Ascending aorta (tissue), 2 donors: ENCODE results near the gene PHF12. TPM values are rescaled to one million over a fixed set of nuclear protein-coding genes. Genes with fewer than 3 reads are reported as not detected.
A peak's percentile ranks its signal among the peaks of the same experiment; 100 is the strongest.
"Not testable (repeated sequence)": the region's sequence is repeated elsewhere in the genome, so short reads cannot be mapped to it uniquely, and the experiment has no call there.

ENCODE experiments used
- DNase-seq, 2 donors: peaks; one replicate each; pipeline ENCODE4 v3.0.0-alpha.2; 2019; ENCODE audit warnings: low spot score in 2 of 2
- H3K27ac ChIP-seq, 2 donors: fragments of 200-600 bp; sonication (generic); one replicate each; pipeline ENCODE4 v1.5.1; 2016 to 2017; ENCODE audit warnings: mild to moderate bottlenecking in 1 of 2
- H3K27me3 ChIP-seq: fragments of 200-600 bp; sonication (generic); one replicate; pipeline ENCODE4 v1.5.1; 2017
- H3K36me3 ChIP-seq, 2 donors: fragments of 200-600 bp; sonication (generic); one replicate each; pipeline ENCODE4 v1.5.1; 2016
- H3K4me1 ChIP-seq, 2 donors: fragments of 200-600 bp; sonication (generic); one replicate each; pipeline ENCODE4 v1.5.1; 2016 to 2017; ENCODE audit warnings: mild to moderate bottlenecking in 1 of 2
- H3K4me3 ChIP-seq, 2 donors: fragments of 200-600 bp; sonication (generic); one replicate each; pipeline ENCODE4 v1.5.1; 2016 to 2017; ENCODE audit warnings: mild to moderate bottlenecking in 1 of 2
- H3K9me3 ChIP-seq, 2 donors: fragments of 200-600 bp; sonication (generic); one replicate each; pipeline ENCODE4 v1.5.1; 2016
- intact Hi-C: fragments of 100-400 bp; cut with DNase I; formaldehyde crosslinking; loops from one replicate; pipeline ENCODE4 v1.15.1; 2023
- total RNA-seq: library from RNA; depleted of rRNA; stranded (reverse); fragments of >200 nt; gene quantifications from one replicate; pipeline ENCODE4 v1.1.0, GENCODE V29; 2016
- TF ChIP-seq, protein P1 (sequence below), 3 experiments: fragments of 200-600 bp in 2 of 3; fragments of 450-650 bp in 1 of 3; sonication (generic) in 2 of 3; IDR thresholded peaks; one replicate each; pipeline ENCODE4 v1.5.1; 2016 to 2019; ENCODE audit warnings: antibody characterized with exemption in 3 of 3, mild to moderate bottlenecking in 1 of 3, moderate library complexity in 1 of 3

The PHF12 gene
- total RNA-seq, 1 donor from 2014 or later: 35.0 TPM

DNA sequence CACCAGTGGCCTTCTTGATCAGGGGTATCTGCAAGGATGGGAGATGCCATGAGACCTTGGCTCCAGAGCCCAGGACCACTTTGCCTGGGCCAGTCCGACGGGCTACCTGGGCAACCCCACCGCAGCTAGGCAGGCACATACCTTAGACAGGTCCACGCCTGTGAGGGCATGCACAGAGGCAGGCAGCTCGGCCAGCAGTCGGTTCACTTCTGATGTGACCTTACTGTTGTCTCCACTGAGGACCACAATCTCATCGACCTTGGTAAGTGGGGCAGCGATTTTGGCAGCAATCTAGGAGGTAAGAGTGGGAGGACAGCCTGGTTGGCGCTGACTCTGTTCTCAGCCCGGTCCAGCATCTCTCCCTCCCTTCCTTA, 70.8 kb downstream of the PHF12 start:
- TF ChIP-seq, protein P1, sequence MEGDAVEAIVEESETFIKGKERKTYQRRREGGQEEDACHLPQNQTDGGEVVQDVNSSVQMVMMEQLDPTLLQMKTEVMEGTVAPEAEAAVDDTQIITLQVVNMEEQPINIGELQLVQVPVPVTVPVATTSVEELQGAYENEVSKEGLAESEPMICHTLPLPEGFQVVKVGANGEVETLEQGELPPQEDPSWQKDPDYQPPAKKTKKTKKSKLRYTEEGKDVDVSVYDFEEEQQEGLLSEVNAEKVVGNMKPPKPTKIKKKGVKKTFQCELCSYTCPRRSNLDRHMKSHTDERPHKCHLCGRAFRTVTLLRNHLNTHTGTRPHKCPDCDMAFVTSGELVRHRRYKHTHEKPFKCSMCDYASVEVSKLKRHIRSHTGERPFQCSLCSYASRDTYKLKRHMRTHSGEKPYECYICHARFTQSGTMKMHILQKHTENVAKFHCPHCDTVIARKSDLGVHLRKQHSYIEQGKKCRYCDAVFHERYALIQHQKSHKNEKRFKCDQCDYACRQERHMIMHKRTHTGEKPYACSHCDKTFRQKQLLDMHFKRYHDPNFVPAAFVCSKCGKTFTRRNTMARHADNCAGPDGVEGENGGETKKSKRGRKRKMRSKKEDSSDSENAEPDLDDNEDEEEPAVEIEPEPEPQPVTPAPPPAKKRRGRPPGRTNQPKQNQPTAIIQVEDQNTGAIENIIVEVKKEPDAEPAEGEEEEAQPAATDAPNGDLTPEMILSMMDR (IDR thresholded peaks at IDR 0.05): no peak
- no peaks in the 10 kb centered on the region for H3K4me1 ChIP-seq
- intact Hi-C loops: no loop called here
- peaks cover 68 to 79% of the 10 kb centered on the region in 2 donors for H3K36me3 ChIP-seq
- no peaks in the 10 kb centered on the region for H3K27me3 ChIP-seq
- no peaks in the 10 kb centered on the region for H3K9me3 ChIP-seq
- DNase-seq: no peak
- H3K27ac ChIP-seq: no peak overlapping the region
- H3K4me3 ChIP-seq: no peak overlapping the region

DNA sequence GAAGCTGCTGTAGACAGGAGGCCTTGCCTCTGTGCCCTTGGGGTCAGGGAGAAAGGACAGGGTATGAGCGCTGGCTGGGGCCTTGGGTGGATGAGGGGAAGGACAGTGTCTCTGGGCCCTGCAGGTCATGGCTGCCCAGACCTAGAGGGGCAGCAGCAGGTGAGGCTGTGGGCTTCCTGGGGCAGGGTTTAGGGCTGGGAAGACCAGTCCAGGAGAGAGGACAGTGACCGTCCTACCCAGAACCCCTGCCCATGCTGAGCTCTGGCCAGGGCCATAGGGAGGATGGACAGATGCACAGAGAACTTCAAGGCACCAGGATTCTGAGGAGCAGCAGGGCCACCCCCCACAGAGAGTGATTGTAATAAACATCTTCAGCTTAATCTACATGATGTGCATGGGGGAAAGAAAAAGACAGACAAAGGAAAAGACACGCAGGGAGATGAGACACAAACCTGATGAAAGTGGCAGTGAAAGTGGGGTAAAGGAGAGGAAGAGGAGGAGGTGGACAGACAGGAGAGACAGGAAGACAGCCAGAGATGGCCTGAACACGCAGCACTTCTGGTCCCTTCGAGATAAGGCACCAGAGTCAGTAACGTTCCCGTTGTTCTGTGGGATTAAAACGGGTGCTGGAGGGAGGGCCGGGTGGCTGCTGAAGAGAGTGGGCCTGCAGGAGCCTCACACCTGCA, 71.3 kb downstream of the PHF12 start:
- no peak for DNase-seq
- H3K27me3 ChIP-seq: no peaks in the 10 kb centered on the region
- H3K4me3 ChIP-seq: no peak overlapping the region
- no peaks in the 10 kb centered on the region for H3K4me1 ChIP-seq
- H3K36me3 ChIP-seq: peaks cover 62 to 74% of the 10 kb centered on the region in 2 donors
- intact Hi-C loops: no loop called here
- TF ChIP-seq, protein P1 (IDR thresholded peaks at IDR 0.05): no peak
- H3K27ac ChIP-seq: no peak overlapping the region
- H3K9me3 ChIP-seq: no peaks in the 10 kb centered on the region

DNA sequence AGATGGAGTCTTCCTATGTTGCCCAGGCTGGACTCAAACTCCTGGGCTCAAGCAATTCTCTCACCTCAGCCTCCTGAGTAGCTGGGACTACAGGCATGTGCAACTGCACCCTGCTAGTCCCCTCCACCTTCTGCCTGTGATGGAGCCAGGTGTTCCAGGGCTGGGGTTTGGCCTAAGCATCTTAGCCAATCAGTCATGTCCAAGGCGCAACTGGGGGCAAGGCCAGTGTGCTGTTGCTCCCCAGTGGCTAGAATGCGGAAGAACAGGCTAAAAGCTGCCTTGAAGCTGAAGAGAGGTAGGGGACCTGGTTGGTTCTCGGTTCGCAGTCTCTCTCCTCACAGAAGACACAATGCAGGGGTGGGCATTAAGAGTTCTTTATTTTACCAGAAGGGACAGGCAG, 72.3 kb downstream of the PHF12 start:
- intact Hi-C loops: no loop called here
- TF ChIP-seq, protein P1 (IDR thresholded peaks at IDR 0.05): peak in 1 of 3 experiments; percentile 22
- Histone ChIP-seq H3K27me3 (no peaks in the 10 kb centered on the region), H3K4me1 (no peaks in the 10 kb centered on the region), H3K36me3 (peaks cover 53 to 64% of the 10 kb centered on the region in 2 donors), H3K9me3 (no peaks in the 10 kb centered on the region), H3K4me3 (no peak overlapping the region), H3K27ac (no peak overlapping the region)
- no peak for DNase-seq

DNA sequence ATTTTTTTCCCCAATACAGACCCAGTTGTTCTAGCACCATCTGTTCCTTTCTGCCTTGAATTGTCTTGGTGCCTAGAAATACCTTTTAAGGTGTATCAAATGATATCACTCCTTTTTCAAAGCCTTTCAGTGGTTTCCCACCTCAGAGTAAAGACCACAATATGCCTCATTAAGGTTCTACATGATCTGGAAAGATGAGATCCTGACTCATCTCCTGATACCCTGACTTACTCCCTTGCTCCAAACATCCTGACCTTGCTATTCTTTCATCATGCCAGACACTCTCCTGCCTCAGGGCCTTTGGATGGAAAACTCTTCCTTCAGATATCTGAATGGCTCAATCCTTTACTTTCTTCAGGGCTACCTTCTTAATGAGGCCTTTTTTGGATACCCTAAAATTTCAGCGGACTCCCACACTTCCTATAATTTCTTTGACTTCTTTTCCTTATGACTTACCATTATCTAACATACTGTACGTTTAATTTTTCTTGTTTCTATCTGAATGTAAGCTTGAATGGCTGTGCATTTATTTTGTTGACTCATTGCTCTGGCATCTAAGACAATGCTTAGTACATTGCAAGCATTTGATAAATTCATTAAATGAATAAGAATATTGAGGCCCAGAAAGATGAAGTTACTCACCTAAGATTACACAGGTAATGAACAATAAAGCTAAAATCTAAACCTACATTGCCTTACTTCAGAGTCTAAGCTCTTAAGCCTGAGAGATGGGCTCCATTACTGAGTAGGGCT, 73.0 kb downstream of the PHF12 start:
- peaks cover 46 to 57% of the 10 kb centered on the region in 2 donors for H3K36me3 ChIP-seq
- intact Hi-C loops: no loop called here
- TF ChIP-seq, protein P1 (IDR thresholded peaks at IDR 0.05): no peak

DNA sequence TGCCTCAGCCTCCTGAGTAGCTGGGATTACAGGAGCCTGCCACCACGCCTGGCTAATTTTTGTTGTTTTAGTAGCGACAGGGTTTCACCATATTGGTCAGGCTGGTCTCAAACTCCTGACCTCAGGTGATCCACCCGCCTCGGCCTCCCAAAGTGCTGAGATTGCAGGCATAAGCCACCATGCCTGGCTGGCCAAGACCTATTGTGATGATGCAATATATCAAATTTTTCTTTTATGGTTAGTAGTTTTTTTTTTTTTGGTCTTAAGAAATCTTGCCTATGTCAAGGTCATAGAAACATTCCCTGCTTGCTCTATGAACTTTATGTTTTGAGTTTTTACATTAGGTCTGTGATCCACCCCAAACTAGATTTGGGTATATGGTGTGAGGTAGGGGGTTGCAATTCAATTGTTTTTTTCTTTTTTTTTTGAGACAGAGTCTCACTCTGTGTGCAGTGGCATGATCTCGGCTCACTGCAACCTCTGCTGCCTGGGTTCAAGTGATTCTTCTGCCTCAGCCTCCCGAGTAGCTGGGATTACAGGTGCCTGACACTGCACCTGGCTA, 74.1 kb downstream of the PHF12 start:
- H3K27ac ChIP-seq, DNase-seq, H3K4me1 ChIP-seq, H3K4me3 ChIP-seq, H3K27me3 ChIP-seq, intact Hi-C loops, H3K9me3 ChIP-seq: not testable (repeated sequence)
- H3K36me3 ChIP-seq: peaks cover 35 to 46% of the 10 kb centered on the region in 2 donors

More for the DNA sequence above, 73.0 kb downstream of the PHF12 start:
- no peaks in the 10 kb centered on the region for H3K4me1 ChIP-seq
- H3K9me3 ChIP-seq: no peaks in the 10 kb centered on the region
- no peak overlapping the region for H3K27ac ChIP-seq
- DNase-seq: no peak
- H3K4me3 ChIP-seq: no peak overlapping the region
- no peaks in the 10 kb centered on the region for H3K27me3 ChIP-seq
